ENCODE results near the gene LRRC8D. TPM values are rescaled to one million over a fixed set of nuclear protein-coding genes. Genes with fewer than 3 reads are reported as not detected.

LRRC8D gene
- total and polyA plus RNA-seq, 2 of the 4 experiments (the other 2 are of a cell fraction), result 34.1 to 35.3 TPM

- Histone ChIP-seq H2BK15ac (ENCODE audit: low read depth, low read length) (no peak overlapping the region), H3K4me2 (ENCODE audit: low read depth, low read length) (no peak overlapping the region), H2BK20ac (ENCODE audit: low read depth, low read length) (no peak overlapping the region), H3K14ac (replicated peaks; ENCODE audit: low read depth, low read length) (no peak overlapping the region), H3K9me3 (ENCODE audit: control insufficient read depth, insufficient read depth, low read length) (no peaks in the 10 kb centered on the region), H3K79me1 (ENCODE audit: low read depth in 1 of 2, low read length in 2 of 2) (no peaks in the 10 kb centered on the region), H3K9ac (ENCODE audit: low read depth, low read length) (no peak overlapping the region), H3K4me1 (ENCODE audit: control insufficient read depth, insufficient read depth, low read length) (no peaks in the 10 kb centered on the region), H4K91ac (ENCODE audit: insufficient read depth, low read depth, low read length) (no peak overlapping the region), H2AFZ (replicated peaks; ENCODE audit: low read length, poor library complexity) (no peak overlapping the region), H3K27ac (ENCODE audit: insufficient read depth, low read length) (no peak overlapping the region), H4K20me1 (ENCODE audit: insufficient read depth, low read length) (no peaks in the 10 kb centered on the region), H3K4ac (ENCODE audit: low read depth, low read length) (no peak overlapping the region), H3K27me3 (ENCODE audit: control insufficient read depth, insufficient read depth, low read length) (no peaks in the 10 kb centered on the region; the same call in 1 of the 2 replicates), H4K8ac (ENCODE audit: low read depth in 2 of 2, low read length in 2 of 2) (no peak overlapping the region), H4K5ac (ENCODE audit: low read depth, low read length) (no peak overlapping the region), H2BK120ac (ENCODE audit: low read depth, low read length) (no peak overlapping the region), H2AK5ac (ENCODE audit: low read depth, low read length) (no peak overlapping the region), H3K23ac (ENCODE audit: low read depth, low read length) (no peak overlapping the region), H3K36me3 (ENCODE audit: control insufficient read depth, insufficient read depth, low read length) (no peaks in the 10 kb centered on the region), H3K56ac (ENCODE audit: extremely low read depth, insufficient read depth, low read length) (no peak overlapping the region), H3K4me3 (ENCODE audit: insufficient read depth, low read depth, low read length) (no peak overlapping the region), H3K18ac (ENCODE audit: low read depth, low read length) (no peak overlapping the region), H2BK5ac (ENCODE audit: low read depth, low read length, poor library complexity, severe bottlenecking) (no peak overlapping the region), H2AK9ac (replicated peaks; ENCODE audit: low read depth, low read length, poor library complexity) (no peak overlapping the region), H3K9me1 (ENCODE audit: insufficient read depth, low read length) (0 out of 2 replicates have a peak, but pooled peaks cover 4% of the 10 kb centered on the region)
- TF ChIP-seq MAZ (IDR thresholded peaks at IDR 0.05; ENCODE audit: borderline replicate concordance, low read depth, low read length), result no peak
- peak; percentile 66 for TF ChIP-seq MAFK (IDR thresholded peaks at IDR 0.05; ENCODE audit: low read depth, low read length)
- no peak for TF ChIP-seq CTCF (conservative IDR thresholded peaks at IDR 0.05; ENCODE audit: low read depth, low read length)
- ChIA-PET CTCF (no interaction called here), POLR2A (ENCODE audit: unreplicated experiment) (no interaction called here)
- ATAC-seq (ENCODE audit: low read depth) (no peak), DNase-seq (no peak)
- dilution Hi-C loops (cut with HindIII; ENCODE audit: low sequenced_read_pairs, unreplicated experiment) (no loop called here), in situ Hi-C loops (cut with MboI; ENCODE audit: low sequenced_read_pairs) (no loop called here), intact Hi-C loops (cut with micrococcal nuclease) (no loop called here)
- no TSS peak for BruUV-seq (replicated peaks)
- no CpG with 5 or more reads among the region's 3 CpGs for WGBS, 2 experiments (ENCODE audit: extremely low coverage in 2 of 2, insufficient read length in 1 of 2)
These were observed 29.6 kb upstream of the LRRC8D start for GRCh38 chr1:89791064-89791726.
